H9 (cell line): ENCODE data around the gene WFDC1. TPM values are rescaled to one million over a fixed set of nuclear protein-coding genes. Genes with fewer than 3 reads are reported as not detected.

ENCODE experiments used
- DNase-seq: peaks from one replicate; pipeline ENCODE4 v3.0.0-alpha.2; 2017
- H2AFZ ChIP-seq: one replicate; pipeline ENCODE4 v1.6.1; 2013; ENCODE audit warnings: mild to moderate bottlenecking, low read length, control low read depth, moderate library complexity
- H2AK5ac ChIP-seq: 2 replicates; pipeline ENCODE4 v1.6.1; 2013; ENCODE audit warnings: low read length, control low read depth, mixed read lengths; ENCODE audit not compliant: insufficient read length
- H2BK120ac ChIP-seq: one replicate; pipeline ENCODE4 v1.6.1; 2013; ENCODE audit warnings: low read depth, mild to moderate bottlenecking, low read length, control low read depth, inconsistent platforms; ENCODE audit not compliant: poor library complexity, severe bottlenecking
- H2BK12ac ChIP-seq: 2 replicates; pipeline ENCODE4 v1.6.1; 2013; ENCODE audit warnings: low read length, control low read depth, mixed read lengths, low read depth; ENCODE audit not compliant: insufficient read length
- H2BK15ac ChIP-seq: 2 replicates; pipeline ENCODE4 v1.6.1; 2013; ENCODE audit warnings: low read depth, low read length, control low read depth
- H2BK20ac ChIP-seq: one replicate; pipeline ENCODE4 v1.6.1; 2013; ENCODE audit warnings: low read depth, mild to moderate bottlenecking, low read length, control low read depth, inconsistent platforms; ENCODE audit not compliant: poor library complexity, severe bottlenecking
- H2BK5ac ChIP-seq: 2 replicates; pipeline ENCODE4 v1.6.1; 2013; ENCODE audit warnings: low read length, control low read depth, mixed read lengths; ENCODE audit not compliant: insufficient read length
- H3K14ac ChIP-seq: 2 replicates; pipeline ENCODE4 v1.6.1; 2013; ENCODE audit warnings: low read length, control low read depth; ENCODE audit not compliant: insufficient read depth
- H3K18ac ChIP-seq: 2 replicates; pipeline ENCODE4 v1.6.1; 2013; ENCODE audit warnings: low read depth, mild to moderate bottlenecking, mixed read lengths, low read length, control low read depth; ENCODE audit not compliant: insufficient read length
- H3K23ac ChIP-seq: 2 replicates; pipeline ENCODE4 v1.6.1; 2013; ENCODE audit warnings: low read length, control low read depth, mixed read lengths, low read depth; ENCODE audit not compliant: insufficient read length
- H3K23me2 ChIP-seq: 2 replicates; pipeline ENCODE4 v1.6.1; 2013; ENCODE audit warnings: low read depth, mild to moderate bottlenecking, mixed read lengths, low read length, control low read depth; ENCODE audit not compliant: insufficient read length, poor library complexity, severe bottlenecking
- H3K27ac ChIP-seq: 2 replicates; pipeline ENCODE4 v1.5.1; 2013; ENCODE audit warnings: low read length, control low read depth, mixed read lengths, low read depth; ENCODE audit not compliant: insufficient read length
- H3K27me3 ChIP-seq: 2 replicates; pipeline ENCODE4 v1.6.1; 2013; ENCODE audit warnings: low read length, control low read depth, inconsistent platforms; ENCODE audit not compliant: insufficient read depth
- H3K4ac ChIP-seq: 2 replicates; pipeline ENCODE4 v1.6.1; 2013; ENCODE audit warnings: low read depth, mild to moderate bottlenecking, control low read depth, inconsistent platforms, low read length, moderate library complexity
- H3K4me1 ChIP-seq: 2 replicates; pipeline ENCODE4 v1.6.1; 2013; ENCODE audit warnings: low read length, control low read depth, inconsistent platforms; ENCODE audit not compliant: insufficient read depth
- H3K4me2 ChIP-seq: 2 replicates; pipeline ENCODE4 v1.6.1; 2013; ENCODE audit warnings: low read length, control low read depth, mixed read lengths; ENCODE audit not compliant: insufficient read length, insufficient read depth
- H3K56ac ChIP-seq: 2 replicates; pipeline ENCODE4 v1.6.1; 2013; ENCODE audit warnings: low read depth, mild to moderate bottlenecking, mixed read lengths, low read length, control low read depth; ENCODE audit not compliant: insufficient read length
- H3K79me1 ChIP-seq: 2 replicates; pipeline ENCODE4 v1.6.1; 2013; ENCODE audit warnings: low read depth, mild to moderate bottlenecking, moderate library complexity, low read length, control low read depth, inconsistent platforms; ENCODE audit not compliant: insufficient read depth, poor library complexity, severe bottlenecking
- H3K79me2 ChIP-seq: 2 replicates; pipeline ENCODE4 v1.6.1; 2013; ENCODE audit warnings: low read length, control low read depth, inconsistent platforms; ENCODE audit not compliant: insufficient read depth
- H3K9ac ChIP-seq: 2 replicates; pipeline ENCODE4 v1.6.1; 2013; ENCODE audit warnings: low read length, control low read depth, mixed read lengths; ENCODE audit not compliant: insufficient read length; ENCODE audit errors: extremely low read depth
- H3K9me3 ChIP-seq: one replicate; pipeline ENCODE4 v1.6.1; 2013; ENCODE audit warnings: low read depth, low read length, inconsistent platforms; ENCODE audit not compliant: control insufficient read depth
- H3T11ph ChIP-seq: one replicate; pipeline ENCODE4 v1.6.1; 2013; ENCODE audit warnings: mild to moderate bottlenecking, low read length, control low read depth, inconsistent platforms
- H4K20me1 ChIP-seq: one replicate; pipeline ENCODE4 v1.6.1; 2013; ENCODE audit not compliant: control insufficient read depth, insufficient read length, insufficient read depth
- H4K5ac ChIP-seq: 2 replicates; pipeline ENCODE4 v1.6.1; 2013; ENCODE audit warnings: low read depth, mild to moderate bottlenecking, mixed read lengths, low read length, control low read depth; ENCODE audit not compliant: insufficient read length
- H4K8ac ChIP-seq: replicated peaks from 2 replicates; pipeline ENCODE4 v1.6.1; 2013; ENCODE audit warnings: low read length, control low read depth, mixed read lengths, low read depth; ENCODE audit not compliant: insufficient read length
- H4K91ac ChIP-seq: 2 replicates; pipeline ENCODE4 v1.6.1; 2013; ENCODE audit warnings: low read depth, mild to moderate bottlenecking, moderate library complexity, mixed read lengths, low read length, control low read depth; ENCODE audit not compliant: insufficient read length
- H3K27ac Mint-ChIP-seq, 3 experiments: 2 replicates in 2 of 3; 3 replicates in 1 of 3; pipeline ENCODE4 v1.8.0; 2020 to 2021; ENCODE audit warnings: mixed read lengths in 3 of 3, mild to moderate bottlenecking in 1 of 3, moderate library complexity in 1 of 3
- H3K27me3 Mint-ChIP-seq: 2 replicates; pipeline ENCODE4 v1.8.0; 2021; ENCODE audit warnings: low read depth, mild to moderate bottlenecking, moderate library complexity, mixed read lengths
- H3K36me3 Mint-ChIP-seq, 3 experiments: 2 replicates in 2 of 3; 3 replicates in 1 of 3; pipeline ENCODE4 v1.8.0; 2020 to 2021; ENCODE audit warnings: low read depth in 3 of 3, mixed read lengths in 3 of 3; ENCODE audit not compliant: insufficient read depth in 1 of 3
- H3K4me1 Mint-ChIP-seq, 2 experiments: 2 replicates each; pipeline ENCODE4 v1.8.0; 2020; ENCODE audit warnings: mixed read lengths in 2 of 2
- H3K4me3 Mint-ChIP-seq, 2 experiments: 2 replicates in 1 of 2; 3 replicates in 1 of 2; pipeline ENCODE4 v1.8.0; 2020 to 2021; ENCODE audit warnings: mild to moderate bottlenecking in 2 of 2, mixed read lengths in 2 of 2, moderate library complexity in 1 of 2
- H3K9me3 Mint-ChIP-seq, 2 experiments: 2 replicates in 1 of 2; 3 replicates in 1 of 2; pipeline ENCODE4 v1.8.0; 2020; ENCODE audit warnings: mild to moderate bottlenecking in 2 of 2, mixed read lengths in 2 of 2, moderate library complexity in 1 of 2
- CTCF ChIP-seq: fragments of 200-600 bp; sonication (generic); conservative IDR thresholded peaks from 3 replicates; pipeline ENCODE4 v1.8.0; 2021; ENCODE audit warnings: antibody characterized with exemption, mild to moderate bottlenecking
- WGBS: extraction: QIAGEN DNeasy Blood & Tissue Kit; methylation state at CpG from one replicate; pipeline ENCODE4 v1.1.7; 2013; ENCODE audit warnings: missing lambda C conversion rate, low lambda C conversion rate, mixed read lengths; ENCODE audit not compliant: insufficient read length; ENCODE audit errors: extremely low coverage; 5-methylcytosine and 5-hydroxymethylcytosine counted together
- total RNA-seq: library from RNA; stranded (reverse); gene quantifications from 2 replicates; pipeline ENCODE4 v1.2.1, GENCODE V29; 2021

The WFDC1 gene
- total RNA-seq, 1 experiment from 2014 or later = 0.24 TPM

GRCh38 chr16:84253173-84253572, 41.5 kb upstream of the WFDC1 start:
- no peak overlapping the region for H3K23ac ChIP-seq
- H3K27me3 ChIP-seq = no peaks in the 10 kb centered on the region
- H3K56ac ChIP-seq = no peak overlapping the region
- no peak overlapping the region for H2AK5ac ChIP-seq
- no peaks in the 10 kb centered on the region for H3K79me1 ChIP-seq
- no peak overlapping the region for H3K9ac ChIP-seq
- Mint-ChIP-seq H3K36me3 (peaks cover 0 to 4% (median 0%) of the 10 kb centered on the region in 3 experiments; a peak in 1 of 7 replicates), H3K4me1 (peaks cover 0 to 4% of the 10 kb centered on the region in 2 experiments; a peak in 2 of 4 replicates), H3K27ac (no peak overlapping the region), H3K4me3 (no peak overlapping the region), H3K27me3 (peaks cover 37% of the 10 kb centered on the region), H3K9me3 (peaks cover 0 to 4% of the 10 kb centered on the region in 2 experiments; a peak in 2 of 5 replicates)
- no peak for DNase-seq
- H3K4ac ChIP-seq = no peak overlapping the region
- no peak overlapping the region for H3K4me2 ChIP-seq
- no peak overlapping the region for H2BK12ac ChIP-seq
- no peak overlapping the region for H2AFZ ChIP-seq
- no peak overlapping the region for H2BK120ac ChIP-seq
- H3K9me3 ChIP-seq = no peaks in the 10 kb centered on the region
- H4K91ac ChIP-seq = no peak overlapping the region
- H3K14ac ChIP-seq = no peak overlapping the region
- H3K79me2 ChIP-seq = no peaks in the 10 kb centered on the region
- no CpG with 5 or more reads among the region's 4 CpGs for WGBS
- no peak overlapping the region for H2BK5ac ChIP-seq
- TF ChIP-seq CTCF = no peak
- H4K8ac ChIP-seq = no peak overlapping the region
- H3K27ac ChIP-seq = no peak overlapping the region
- H3K4me1 ChIP-seq = no peaks in the 10 kb centered on the region
- H3K23me2 ChIP-seq = no peaks in the 10 kb centered on the region
- no peak overlapping the region for H2BK20ac ChIP-seq
- no peak overlapping the region for H4K5ac ChIP-seq
- H3T11ph ChIP-seq = no peak overlapping the region
- no peak overlapping the region for H2BK15ac ChIP-seq
- no peak overlapping the region for H3K18ac ChIP-seq
- no peaks in the 10 kb centered on the region for H4K20me1 ChIP-seq
